NB4 (cell line): Measurements from ENCODE around the gene SOAT1.

Experiments used
- DNase-seq: peaks from one replicate; pipeline ENCODE4 v3.0.0; 2010; ENCODE audit warnings: low read depth
- H3K4me3 ChIP-seq: one replicate; pipeline ENCODE4 v1.5.1; 2011; ENCODE audit warnings: mild to moderate bottlenecking, low read depth, low read length, moderate library complexity
- CTCF ChIP-seq: IDR thresholded peaks from one replicate; pipeline ENCODE4 v1.5.1; 2012; ENCODE audit warnings: low read depth, low read length
- MAX ChIP-seq: IDR thresholded peaks from 2 replicates; pipeline ENCODE4 v1.6.1; 2011; ENCODE audit warnings: low read depth, low read length
- MYC ChIP-seq: IDR thresholded peaks from 2 replicates; pipeline ENCODE4 v1.6.1; 2011; ENCODE audit warnings: low read depth, low read length
- POLR2A ChIP-seq: IDR thresholded peaks from 2 replicates; pipeline ENCODE4 v1.6.1; 2011; ENCODE audit warnings: mild to moderate bottlenecking; ENCODE audit not compliant: insufficient read length; ENCODE audit errors: extremely low read depth

SOAT1 gene

GRCh38 chr1:179365342-179366092 is 71.9 kb downstream of the SOAT1 start, which contains the start of gene AXDND1:
TSS of gene AXDND1 (plus strand) at chr1:179365971. CDS start at chr1:179366510, 539 bp downstream.
- peak within 1 kb of the TSS; percentile 75 for H3K4me3 ChIP-seq
- peak; percentile 90 for DNase-seq
- peak; percentile 80 for TF ChIP-seq MAX
- TF ChIP-seq CTCF, result no peak
- TF ChIP-seq MYC, result 0 out of 2 replicates have a peak, but pooled peaks have one; percentile 33
- peak; percentile 24 for TF ChIP-seq POLR2A

- no peak for DNase-seq
- H3K4me3 ChIP-seq, result peak overlapping the region; percentile 75
- TF ChIP-seq MAX (no peak), POLR2A (no peak)
Measured at GRCh38 chr1:179366093-179366800, 72.7 kb downstream of the SOAT1 start.

- peak; percentile 48 for TF ChIP-seq CTCF
- TF ChIP-seq MAX, result no peak
- no peak overlapping the region for H3K4me3 ChIP-seq
- DNase-seq, result peak; percentile 74
Measured at GRCh38 chr1:179369751-179370341, 76.2 kb downstream of the SOAT1 start.

- no peak for DNase-seq
- H3K4me3 ChIP-seq, result no peak overlapping the region
- TF ChIP-seq CTCF, result no peak
- TF ChIP-seq MYC, result no peak
- no peak for TF ChIP-seq MAX
- no peak for TF ChIP-seq POLR2A
Measured at GRCh38 chr1:179372160-179372559, 78.6 kb downstream of the SOAT1 start.

GRCh38 chr1:179376223-179376622 is 82.6 kb downstream of the SOAT1 start:
- no peak overlapping the region for H3K4me3 ChIP-seq
- DNase-seq, result no peak
- no peak for TF ChIP-seq MYC
- TF ChIP-seq POLR2A, result no peak
- no peak for TF ChIP-seq CTCF
- TF ChIP-seq MAX, result no peak

- H3K4me3 ChIP-seq, result no peak overlapping the region
- TF ChIP-seq MYC, result no peak
- no peak for TF ChIP-seq CTCF
- TF ChIP-seq POLR2A, result no peak
- no peak for TF ChIP-seq MAX
- no peak for DNase-seq
Measured at GRCh38 chr1:179380299-179380698, 86.7 kb downstream of the SOAT1 start.
